Hypothalamus (tissue), 51 donors: ENCODE results near the gene PIN1.
"Not testable (repeated sequence)": the region's sequence is repeated elsewhere in the genome, so short reads cannot be mapped to it uniquely, and the experiment has no call there.

Source experiments
- DNase-seq, 51 donors: peaks; one replicate each; lab custom pipeline; 2025; lab: John Stamatoyannopoulos, UW

PIN1 gene

DNA sequence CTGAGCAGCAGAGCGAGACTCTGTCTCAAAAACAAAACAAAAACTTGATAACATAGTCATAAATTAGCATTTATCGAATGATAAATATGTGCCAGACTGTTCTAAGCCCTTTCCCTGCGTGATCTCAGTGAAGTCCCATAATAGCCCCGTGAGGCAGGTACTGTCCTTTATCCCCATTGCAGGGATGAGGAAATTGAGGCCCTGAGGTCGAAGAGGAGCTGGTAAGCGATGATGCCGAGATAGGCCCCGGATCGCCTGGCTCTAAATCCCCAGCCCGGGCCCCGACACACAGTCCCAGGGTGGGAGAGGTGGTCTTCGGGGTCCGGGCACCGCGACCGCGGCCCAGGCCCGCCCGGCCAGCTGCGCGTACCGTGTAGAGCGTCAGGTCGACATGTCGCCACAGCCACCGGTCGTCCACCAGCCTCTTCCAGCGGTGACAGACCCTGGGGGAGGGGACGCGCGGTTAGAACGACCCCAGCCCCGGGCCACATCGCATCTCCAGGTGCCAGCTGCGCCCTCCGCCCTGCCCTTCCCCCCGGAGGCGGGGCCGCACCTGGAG, 16.9 kb upstream of the PIN1 start:
- DNase-seq = peak in 3 of 51 donors; percentile 37 to 56 (median 38)

- DNase-seq = peak; percentile 92 to 100 (median 100)
These were observed 16.2 kb upstream of the PIN1 start, which contains the start of gene FBXL12 for GRCh38 chr19:9818734-9819595. Gene FBXL12, minus strand, starts transcription at chr19:9819079. Its CDS starts 266 bp downstream, at chr19:9818813.

DNA sequence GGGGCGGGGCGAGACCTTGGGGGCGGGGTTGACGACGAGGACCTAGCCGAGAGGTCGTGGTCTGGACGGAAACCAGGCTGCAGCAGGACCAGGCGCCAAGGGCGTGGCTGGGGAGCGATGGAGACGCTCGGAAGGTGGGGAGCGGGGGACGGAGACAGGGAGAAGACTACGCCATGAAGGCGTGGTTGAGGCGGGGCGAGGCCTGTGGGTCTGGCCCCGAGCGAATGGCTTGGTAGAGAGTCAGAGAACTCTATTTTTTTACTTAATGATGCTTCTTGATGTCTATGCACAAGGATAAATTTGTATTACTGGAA, 15.6 kb upstream of the PIN1 start:
- DNase-seq = no peak

DNA sequence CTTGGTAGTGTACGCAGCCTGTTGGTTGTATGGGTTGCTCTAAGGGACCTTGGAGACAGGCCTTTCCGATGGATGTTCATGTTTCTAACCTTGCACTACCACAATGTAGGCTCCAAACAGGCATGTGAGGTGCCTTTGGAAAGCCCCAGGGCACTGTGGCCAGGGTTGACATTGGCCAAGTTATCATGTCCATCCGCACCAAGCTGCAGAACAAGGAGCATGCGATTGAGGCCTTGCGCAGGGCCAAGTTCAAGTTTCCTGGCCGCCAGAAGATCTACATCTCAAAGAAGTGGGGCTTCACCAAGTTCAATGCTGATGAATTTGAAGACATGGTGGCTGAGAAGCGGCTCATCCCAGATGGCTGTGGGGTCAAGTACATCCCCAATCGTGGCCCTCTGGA, 15.1 kb upstream of the PIN1 start:
- DNase-seq = not testable (repeated sequence)

- DNase-seq = no peak
These were observed 11.3 kb upstream of the PIN1 start for GRCh38 chr19:9823816-9824215.

DNA sequence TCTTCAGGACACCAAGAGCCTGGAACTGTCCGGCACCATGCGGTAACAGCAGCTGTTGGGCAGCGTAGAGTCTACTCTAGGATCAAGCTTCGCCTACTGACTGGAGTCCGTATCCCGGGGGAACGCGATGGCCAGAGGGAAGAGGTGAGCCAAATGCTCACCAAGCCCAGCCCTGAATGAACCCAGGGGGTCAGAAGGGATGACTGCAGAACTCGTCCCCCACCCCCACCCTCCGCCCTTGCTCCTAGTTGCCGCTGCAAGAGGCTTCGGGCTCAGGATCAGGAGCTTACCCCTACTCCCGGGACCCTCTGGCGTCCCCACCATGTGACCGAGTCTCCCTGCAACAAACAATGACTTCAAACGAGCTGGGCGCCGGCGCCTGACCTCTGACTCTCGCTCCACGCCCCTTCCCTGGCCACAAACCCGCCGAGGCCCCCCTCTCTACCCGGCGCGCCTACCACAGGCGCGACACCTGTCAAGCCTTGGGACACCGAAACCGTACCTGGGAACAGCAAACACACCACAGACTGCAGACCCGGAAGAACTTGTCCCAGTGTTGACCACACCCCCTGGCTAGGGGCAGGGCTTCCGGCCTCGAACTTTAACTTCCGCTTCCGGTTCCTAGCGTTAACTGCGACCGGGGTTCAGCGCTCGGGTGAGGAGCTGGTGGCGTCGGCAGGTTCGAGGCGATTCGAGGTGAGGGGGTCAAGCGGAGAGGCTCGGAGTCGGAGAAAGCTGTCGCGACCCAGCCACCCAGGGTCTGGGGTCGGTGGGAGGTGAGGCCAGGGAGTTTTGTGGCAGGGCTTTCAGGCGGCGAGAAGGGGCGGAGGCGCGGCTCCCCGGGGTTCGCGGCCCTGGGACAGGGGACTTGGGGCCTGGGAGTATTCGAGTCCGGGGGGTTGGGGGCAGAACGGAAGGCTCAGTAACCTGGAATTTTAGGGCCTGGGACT, 7.6 kb upstream of the PIN1 start, which contains the start of gene UBL5:
Gene UBL5 (plus strand): TSS at position 630 of the 950 bp plus-strand sequence. CDS start 420 bp downstream, outside the sequence.
- DNase-seq = peak; percentile 36 to 94 (median 81)

GRCh38 chr19:9828551-9829063, 6.5 kb upstream of the PIN1 start:
- no peak for DNase-seq

- no peak for DNase-seq
These were observed 802 bp upstream of the PIN1 start for GRCh38 chr19:9834307-9834725.

- DNase-seq = peak in 2 of 51 donors; percentile 38 to 42
These were observed 410 bp downstream of the PIN1 start for GRCh38 chr19:9835507-9835949.

DNA sequence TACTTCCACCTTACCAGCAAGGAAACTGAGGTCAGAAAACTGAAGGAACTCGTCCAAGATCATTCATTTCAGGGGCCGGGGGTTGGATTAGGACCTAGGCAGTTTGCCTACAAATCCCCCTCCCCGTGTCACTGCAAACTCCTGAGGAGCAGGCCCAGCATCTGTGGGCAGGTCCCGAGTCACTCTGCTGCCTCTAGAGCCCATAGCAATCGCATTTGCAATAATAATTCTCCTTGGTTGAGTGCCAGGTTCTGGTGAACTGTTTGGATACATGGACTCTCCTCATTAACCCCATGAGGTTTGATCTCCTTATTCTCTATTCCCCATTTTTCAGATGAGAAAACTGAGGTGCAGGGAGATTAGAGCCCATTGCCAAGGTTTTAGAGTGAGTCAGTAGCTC, 903 bp downstream of the PIN1 start:
- peak in 1 of 51 donors; percentile 3 for DNase-seq

DNA sequence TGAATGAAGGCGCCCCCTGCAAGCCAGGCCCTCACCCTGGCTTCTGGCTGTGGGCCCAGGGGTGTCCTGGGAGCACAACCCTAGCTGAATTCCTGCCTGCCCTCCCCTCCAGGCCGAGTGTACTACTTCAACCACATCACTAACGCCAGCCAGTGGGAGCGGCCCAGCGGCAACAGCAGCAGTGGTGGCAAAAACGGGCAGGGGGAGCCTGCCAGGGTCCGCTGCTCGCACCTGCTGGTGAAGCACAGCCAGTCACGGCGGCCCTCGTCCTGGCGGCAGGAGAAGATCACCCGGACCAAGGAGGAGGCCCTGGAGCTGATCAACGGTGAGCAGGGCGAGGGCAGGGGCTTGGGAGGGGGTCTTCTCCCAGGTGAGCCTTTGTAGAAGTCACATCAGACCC, 3.2 kb downstream of the PIN1 start:
- DNase-seq = no peak

DNA sequence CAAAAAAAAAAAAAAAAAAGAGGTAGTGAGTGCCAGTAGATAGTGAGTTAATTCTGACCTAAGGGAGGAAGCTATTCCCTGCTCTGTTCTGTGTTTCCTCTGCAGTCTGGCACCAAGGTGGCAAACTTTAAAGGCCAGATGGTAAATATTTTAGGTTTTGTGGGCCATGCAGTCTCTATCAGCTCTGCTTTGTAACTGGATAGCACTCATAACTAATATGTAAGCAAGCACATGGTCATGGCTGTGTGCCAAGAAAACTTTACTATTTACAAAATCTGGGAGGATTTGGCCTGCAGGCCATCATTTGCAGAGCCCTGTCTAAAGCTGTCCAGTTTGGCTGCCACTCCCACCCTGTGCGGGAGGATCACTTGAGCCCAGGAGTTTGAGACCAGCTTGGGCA, 4.3 kb downstream of the PIN1 start:
- no peak for DNase-seq

GRCh38 chr19:9842834-9843625, 7.9 kb downstream of the PIN1 start:
- DNase-seq = peak in 14 of 51 donors; percentile 9 to 45 (median 20)

GRCh38 chr19:9843626-9844273, 8.6 kb downstream of the PIN1 start:
- not testable (repeated sequence) for DNase-seq

DNA sequence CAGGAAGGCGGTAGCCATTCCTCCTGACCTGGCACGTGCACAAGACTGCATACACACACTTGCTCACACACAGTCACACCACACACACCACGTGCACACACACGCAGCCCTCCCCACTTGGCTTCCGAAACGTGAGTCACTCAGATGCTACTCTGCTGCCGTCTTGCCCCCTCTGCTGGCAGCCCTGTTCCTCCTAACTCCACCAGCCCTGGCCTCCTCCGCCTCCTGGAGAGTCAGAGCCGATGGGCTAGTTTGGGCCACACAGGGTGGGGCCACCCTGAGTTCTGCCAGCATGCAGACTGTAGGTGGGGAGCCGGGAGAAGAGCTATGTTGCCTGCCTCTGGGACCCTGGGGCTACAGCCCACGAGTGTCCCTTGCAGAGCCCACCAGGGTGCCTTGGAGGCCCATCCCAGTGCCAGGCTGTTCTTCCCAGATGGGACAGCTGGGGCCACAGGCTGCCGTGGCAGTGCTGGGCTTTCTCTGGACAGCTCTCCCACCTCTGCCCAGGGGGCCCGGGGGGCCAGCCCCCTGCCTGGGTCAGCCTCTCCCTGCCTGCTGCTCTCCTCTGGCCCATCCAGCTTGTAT, 12.1 kb downstream of the PIN1 start:
- DNase-seq = peak in 19 of 51 donors; percentile 1 to 83 (median 18)

DNA sequence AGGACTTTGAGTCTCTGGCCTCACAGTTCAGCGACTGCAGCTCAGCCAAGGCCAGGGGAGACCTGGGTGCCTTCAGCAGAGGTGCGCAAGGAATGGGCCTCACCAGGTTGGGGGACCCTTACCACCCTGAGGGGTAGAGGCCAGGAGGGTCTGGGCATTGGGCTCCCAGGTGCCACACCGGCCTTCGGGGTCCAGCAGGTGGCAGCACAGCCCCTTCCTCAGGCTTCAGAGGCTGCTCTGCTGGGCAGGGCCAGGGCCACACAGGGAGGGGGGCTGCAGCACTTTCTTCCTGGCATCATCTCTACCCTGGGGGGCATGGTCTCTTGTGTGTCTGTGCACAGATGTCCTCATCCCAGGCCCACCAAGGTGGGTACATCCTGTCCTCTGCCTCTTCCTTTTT, 12.9 kb downstream of the PIN1 start:
- peak in 10 of 51 donors; percentile 0 to 27 (median 10) for DNase-seq

GRCh38 chr19:9848762-9849161, 13.6 kb downstream of the PIN1 start:
- DNase-seq = peak in 1 of 51 donors; percentile 14

DNA sequence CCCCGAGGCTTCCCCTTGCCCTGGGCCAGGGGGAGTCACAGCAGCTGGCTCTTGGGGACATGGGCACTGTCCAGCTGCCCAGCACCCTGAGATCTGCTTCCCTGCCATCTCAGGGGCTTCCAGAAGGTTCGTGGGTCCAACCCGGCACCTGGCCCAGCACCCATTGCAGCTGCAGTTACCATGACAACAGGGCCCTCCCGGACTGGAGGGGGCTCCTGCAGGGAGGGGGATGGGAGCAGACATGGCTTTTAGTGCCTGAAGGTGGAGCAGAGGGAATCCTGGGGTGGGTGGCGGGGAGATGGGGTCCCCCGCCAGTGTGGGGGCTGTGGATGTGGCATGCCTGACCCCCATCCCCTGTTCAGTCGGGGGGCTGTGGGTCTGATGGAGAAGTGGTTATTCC, 14.7 kb downstream of the PIN1 start:
- DNase-seq = peak in 2 of 51 donors; percentile 5 to 34
